Mesendoderm (in vitro differentiated cells): Measurements from ENCODE around the gene ONECUT3.

ENCODE experiments used
- DNase-seq: peaks from one replicate; pipeline ENCODE4 v3.0.0; 2013
- H2AK5ac ChIP-seq: 2 replicates; pipeline ENCODE4 v1.6.1; 2013; ENCODE audit warnings: low read length, inconsistent platforms
- H2BK120ac ChIP-seq: 2 replicates; pipeline ENCODE4 v1.6.1; 2013; ENCODE audit warnings: low read depth, mild to moderate bottlenecking, low read length, moderate library complexity, mixed read lengths
- H2BK15ac ChIP-seq: replicated peaks from 2 replicates; pipeline ENCODE4 v1.6.1; 2013; ENCODE audit warnings: low read depth, mild to moderate bottlenecking, moderate library complexity
- H2BK5ac ChIP-seq: 2 replicates; pipeline ENCODE4 v1.6.1; 2013; ENCODE audit warnings: low read length, inconsistent platforms
- H3K18ac ChIP-seq: 2 replicates; pipeline ENCODE4 v1.6.1; 2013; ENCODE audit warnings: mild to moderate bottlenecking, low read length, mixed read lengths
- H3K23ac ChIP-seq: one replicate; pipeline ENCODE4 v1.6.1; 2013; ENCODE audit warnings: low read length
- H3K27ac ChIP-seq: 2 replicates; pipeline ENCODE4 v1.5.1; 2013; ENCODE audit warnings: low read depth, mild to moderate bottlenecking, inconsistent platforms, low read length, moderate library complexity
- H3K27me3 ChIP-seq: 2 replicates; pipeline ENCODE4 v1.6.1; 2013; ENCODE audit warnings: low read length, control low read depth, mild to moderate bottlenecking, inconsistent platforms; ENCODE audit not compliant: insufficient read depth, poor library complexity
- H3K36me3 ChIP-seq: 2 replicates; pipeline ENCODE4 v1.6.1; 2013; ENCODE audit warnings: low read length, inconsistent platforms; ENCODE audit not compliant: control insufficient read depth, insufficient read depth
- H3K4ac ChIP-seq: one replicate; pipeline ENCODE4 v1.6.1; 2013; ENCODE audit warnings: low read depth, mild to moderate bottlenecking, low read length, moderate library complexity
- H3K4me1 ChIP-seq: 2 replicates; pipeline ENCODE4 v1.6.1; 2013; ENCODE audit warnings: low read depth, low read length, inconsistent platforms; ENCODE audit not compliant: control insufficient read depth
- H3K4me2 ChIP-seq: 2 replicates; pipeline ENCODE4 v1.6.1; 2013; ENCODE audit warnings: low read length
- H3K4me3 ChIP-seq: 2 replicates; pipeline ENCODE4 v1.5.1; 2013; ENCODE audit warnings: mild to moderate bottlenecking, low read length
- H3K56ac ChIP-seq: one replicate; pipeline ENCODE4 v1.6.1; 2013; ENCODE audit warnings: low read length
- H3K79me1 ChIP-seq: 2 replicates; pipeline ENCODE4 v1.6.1; 2013; ENCODE audit warnings: low read length, inconsistent platforms
- H3K79me2 ChIP-seq: 2 replicates; pipeline ENCODE4 v1.6.1; 2013; ENCODE audit warnings: mild to moderate bottlenecking, low read length; ENCODE audit not compliant: control insufficient read depth, insufficient read depth
- H3K9ac ChIP-seq: 2 replicates; pipeline ENCODE4 v1.6.1; 2013; ENCODE audit warnings: low read length, inconsistent platforms
- H4K5ac ChIP-seq: one replicate; pipeline ENCODE4 v1.6.1; 2013; ENCODE audit warnings: low read length
- H4K8ac ChIP-seq: one replicate; pipeline ENCODE4 v1.6.1; 2013; ENCODE audit warnings: low read depth, mild to moderate bottlenecking, control low read depth, low read length, moderate library complexity
- WGBS: extraction: QIAGEN DNeasy Blood & Tissue Kit; methylation state at CpG from one replicate; pipeline ENCODE4 v1.1.7; 2013; ENCODE audit warnings: low lambda C conversion rate, missing lambda C conversion rate; ENCODE audit not compliant: insufficient coverage; ENCODE audit errors: extremely low coverage; 5-methylcytosine and 5-hydroxymethylcytosine counted together

Gene ONECUT3

GRCh38 chr19:1814391-1814790 lies 61.1 kb downstream of the ONECUT3 start:
- no peaks in the 10 kb centered on the region for H3K79me2 ChIP-seq
- no peak overlapping the region for H2BK5ac ChIP-seq
- DNase-seq: no peak
- no peaks in the 10 kb centered on the region for H3K4me1 ChIP-seq
- no peak overlapping the region for H2BK120ac ChIP-seq
- no peak overlapping the region for H3K23ac ChIP-seq
- H3K27ac ChIP-seq: no peak overlapping the region
- peaks cover 7% of the 10 kb centered on the region for H3K36me3 ChIP-seq
- no peak overlapping the region for H2AK5ac ChIP-seq
- H3K9ac ChIP-seq: no peak overlapping the region
- H4K5ac ChIP-seq: no peak overlapping the region
- H3K4me2 ChIP-seq: no peak overlapping the region
- no peak overlapping the region for H3K4me3 ChIP-seq
- H4K8ac ChIP-seq: no peak overlapping the region
- H3K27me3 ChIP-seq: no peaks in the 10 kb centered on the region
- H3K4ac ChIP-seq: no peak overlapping the region
- no peak overlapping the region for H3K18ac ChIP-seq
- H2BK15ac ChIP-seq: no peak overlapping the region
- no peaks in the 10 kb centered on the region for H3K79me1 ChIP-seq
- no CpG with 5 or more reads among the region's 10 CpGs for WGBS
- H3K56ac ChIP-seq: no peak overlapping the region

GRCh38 chr19:1814833-1815604 lies 61.7 kb downstream of the ONECUT3 start:
- H4K8ac ChIP-seq: no peak overlapping the region
- H3K9ac ChIP-seq: no peak overlapping the region
- no peak overlapping the region for H2AK5ac ChIP-seq
- H3K56ac ChIP-seq: no peak overlapping the region
- H3K27ac ChIP-seq: no peak overlapping the region
- H4K5ac ChIP-seq: no peak overlapping the region
- no CpG with 5 or more reads among the region's 26 CpGs for WGBS
- H3K79me1 ChIP-seq: no peaks in the 10 kb centered on the region
- H3K18ac ChIP-seq: no peak overlapping the region
- no peaks in the 10 kb centered on the region for H3K27me3 ChIP-seq
- H3K36me3 ChIP-seq: peaks cover 7% of the 10 kb centered on the region
- H3K4ac ChIP-seq: no peak overlapping the region
- H3K4me2 ChIP-seq: no peak overlapping the region
- no peak overlapping the region for H3K4me3 ChIP-seq
- no peaks in the 10 kb centered on the region for H3K4me1 ChIP-seq
- H3K79me2 ChIP-seq: no peaks in the 10 kb centered on the region
- DNase-seq: no peak
- no peak overlapping the region for H2BK120ac ChIP-seq
- no peak overlapping the region for H2BK5ac ChIP-seq
- no peak overlapping the region for H3K23ac ChIP-seq
- no peak overlapping the region for H2BK15ac ChIP-seq

DNA sequence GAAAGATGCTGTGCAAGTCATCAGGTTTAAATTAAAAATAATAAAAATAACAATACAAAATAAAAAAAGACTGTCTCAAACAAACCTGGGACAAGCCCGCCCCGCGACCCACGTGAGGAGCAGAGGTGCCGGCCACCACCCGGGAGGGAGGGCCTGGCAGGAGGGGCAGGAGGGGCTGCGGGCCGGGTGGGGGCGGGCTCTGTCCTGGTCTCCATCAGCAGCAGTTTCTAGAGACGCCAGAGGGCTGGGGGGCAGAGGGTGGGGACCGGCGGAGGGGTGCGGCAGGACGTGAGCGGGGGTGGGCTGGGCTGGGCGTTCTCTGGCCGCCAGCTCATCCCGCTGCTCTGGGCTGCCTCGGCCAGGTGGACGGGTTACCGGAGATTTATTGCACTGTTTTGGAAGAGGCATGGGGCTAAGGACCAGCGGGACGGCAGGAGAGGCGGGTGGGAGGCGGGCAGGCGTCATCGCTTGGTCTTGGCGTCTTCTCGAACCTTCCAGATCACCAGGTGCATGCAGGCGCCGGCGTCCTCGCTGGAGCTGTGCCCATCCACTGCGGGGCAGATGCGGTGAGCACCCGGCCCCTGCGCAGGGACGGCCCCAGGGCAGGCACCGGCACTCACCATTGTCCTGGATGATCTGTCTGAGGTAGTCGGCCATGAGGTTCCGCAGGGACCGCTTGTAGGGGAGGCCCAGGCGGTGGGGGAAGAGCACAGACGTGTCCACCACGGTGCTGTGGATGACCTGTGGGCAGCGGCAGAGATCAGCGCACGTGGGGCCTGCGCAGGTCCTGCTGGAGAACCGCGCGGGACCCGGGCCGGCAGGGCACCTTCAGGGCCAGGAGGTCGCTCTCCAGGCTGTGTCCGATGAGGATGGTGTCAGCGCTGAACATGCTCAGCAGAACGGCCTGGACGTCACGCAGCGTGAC lies 62.6 kb downstream of the ONECUT3 start:
- no CpG with 5 or more reads among the region's 61 CpGs for whole genome bisulfite sequencing

GRCh38 chr19:1816530-1817298 lies 63.4 kb downstream of the ONECUT3 start:
- no peak overlapping the region for H3K23ac ChIP-seq
- no peaks in the 10 kb centered on the region for H3K79me1 ChIP-seq
- H3K56ac ChIP-seq: no peak overlapping the region
- no peak overlapping the region for H3K4me2 ChIP-seq
- no CpG with 5 or more reads among the region's 36 CpGs for WGBS
- no peak overlapping the region for H3K27ac ChIP-seq
- H2BK5ac ChIP-seq: no peak overlapping the region
- peaks cover 9% of the 10 kb centered on the region for H3K36me3 ChIP-seq
- H2BK120ac ChIP-seq: no peak overlapping the region
- no peak overlapping the region for H2AK5ac ChIP-seq
- no peak overlapping the region for H4K5ac ChIP-seq
- no peak overlapping the region for H3K4me3 ChIP-seq
- H3K9ac ChIP-seq: no peak overlapping the region
- no peak overlapping the region for H2BK15ac ChIP-seq
- H3K4ac ChIP-seq: no peak overlapping the region
- H3K79me2 ChIP-seq: no peaks in the 10 kb centered on the region
- H3K18ac ChIP-seq: no peak overlapping the region
- no peaks in the 10 kb centered on the region for H3K4me1 ChIP-seq
- no peak overlapping the region for H4K8ac ChIP-seq
- no peaks in the 10 kb centered on the region for H3K27me3 ChIP-seq
- DNase-seq: no peak

More for the DNA sequence above, 62.6 kb downstream of the ONECUT3 start:
- Histone ChIP-seq H2BK5ac (no peak overlapping the region), H3K79me2 (no peaks in the 10 kb centered on the region), H2BK15ac (no peak overlapping the region), H3K27me3 (no peaks in the 10 kb centered on the region), H3K18ac (no peak overlapping the region), H3K56ac (no peak overlapping the region), H3K4ac (no peak overlapping the region), H4K8ac (no peak overlapping the region), H2BK120ac (no peak overlapping the region), H3K23ac (no peak overlapping the region), H3K4me1 (no peaks in the 10 kb centered on the region), H3K79me1 (no peaks in the 10 kb centered on the region), H3K27ac (no peak overlapping the region), H2AK5ac (no peak overlapping the region), H3K4me3 (no peak overlapping the region), H3K36me3 (peaks cover 7% of the 10 kb centered on the region), H3K9ac (no peak overlapping the region), H4K5ac (no peak overlapping the region), H3K4me2 (no peak overlapping the region)
- no peak for DNase-seq

DNA sequence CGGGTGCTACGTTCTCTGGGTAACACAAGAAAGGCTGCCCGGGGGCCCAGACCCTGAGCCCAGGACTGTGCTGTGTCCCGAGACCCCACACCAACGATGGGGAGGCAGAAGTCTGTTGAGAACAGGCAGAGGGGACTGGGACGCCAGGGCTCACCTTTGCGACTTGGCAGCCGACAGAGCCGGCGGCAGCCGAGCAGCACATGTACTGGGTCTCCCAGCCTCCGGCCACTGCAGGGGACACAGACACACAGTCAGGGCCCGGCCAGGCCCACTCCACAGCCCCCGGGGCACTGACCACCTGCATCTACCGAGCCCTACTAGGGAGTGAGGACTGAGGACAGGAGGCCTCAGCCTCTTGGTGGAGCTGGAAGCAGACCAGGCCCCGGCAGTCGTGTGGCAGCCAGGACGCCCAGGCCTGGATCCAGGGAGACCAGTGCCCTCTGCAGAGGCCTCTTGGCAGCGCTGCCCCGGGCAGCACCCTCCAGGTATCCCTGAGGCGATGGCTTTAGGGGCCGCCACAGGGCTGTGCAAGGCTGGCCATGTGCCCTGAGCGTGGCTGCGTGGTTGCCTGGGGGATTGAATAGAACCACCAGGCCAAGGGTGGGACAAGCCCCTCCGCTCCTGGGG lies 64.4 kb downstream of the ONECUT3 start:
- no CpG with 5 or more reads among the region's 25 CpGs for WGBS
- Histone ChIP-seq H3K9ac (no peak overlapping the region), H3K4ac (no peak overlapping the region), H3K56ac (no peak overlapping the region), H3K27me3 (no peaks in the 10 kb centered on the region), H2BK15ac (no peak overlapping the region), H3K27ac (no peak overlapping the region), H2BK120ac (no peak overlapping the region), H4K8ac (no peak overlapping the region), H4K5ac (no peak overlapping the region), H3K4me2 (no peak overlapping the region), H3K4me3 (no peak overlapping the region), H3K18ac (no peak overlapping the region), H3K36me3 (peaks cover 9% of the 10 kb centered on the region), H3K79me2 (no peaks in the 10 kb centered on the region), H2AK5ac (no peak overlapping the region), H3K79me1 (no peaks in the 10 kb centered on the region), H3K4me1 (no peaks in the 10 kb centered on the region), H3K23ac (no peak overlapping the region), H2BK5ac (no peak overlapping the region)
- DNase-seq: no peak
